Activated B cell treated with CpG ODN at 0.5 μM for 24 hours (primary cell): Measurements from ENCODE around the gene GBX2. TPM values are rescaled to one million over a fixed set of nuclear protein-coding genes. Genes with fewer than 3 reads are reported as not detected.
"Not testable (repeated sequence)": the region's sequence is repeated elsewhere in the genome, so short reads cannot be mapped to it uniquely, and the experiment has no call there.

ENCODE experiments used
- ATAC-seq: fragments of 200-7000 bp; cut with Tn5 transposase; one replicate; pipeline ENCODE4 v1.10.0; 2021; ENCODE audit warnings: low read depth, mild to moderate bottlenecking, moderate library complexity
- CTCF ChIA-PET: fragments of 350-600 bp; sonication (Branson Sonifier 250); formaldehyde crosslinking; loops from one replicate; lab custom pipeline; 2021; ENCODE audit warnings: antibody characterized with exemption; lab: Charles Lee
- POLR2A ChIA-PET: fragments of 350-600 bp; sonication (Branson Sonifier 250); formaldehyde crosslinking; loops from one replicate; lab custom pipeline; 2021; ENCODE audit warnings: antibody characterized with exemption; lab: Charles Lee
- DNase-seq: peaks from one replicate; pipeline ENCODE4 v3.0.0; 2022
- H3K27ac Mint-ChIP-seq: one replicate; pipeline ENCODE4 v1.8.0; 2020; ENCODE audit warnings: mixed read lengths
- H3K27me3 Mint-ChIP-seq: one replicate; pipeline ENCODE4 v1.8.0; 2021; ENCODE audit warnings: mixed read lengths
- H3K36me3 Mint-ChIP-seq: one replicate; pipeline ENCODE4 v1.8.0; 2021; ENCODE audit warnings: low read depth, mixed read lengths
- H3K4me1 Mint-ChIP-seq: one replicate; pipeline ENCODE4 v1.8.0; 2021; ENCODE audit warnings: mixed read lengths
- H3K4me3 Mint-ChIP-seq: one replicate; pipeline ENCODE4 v1.8.0; 2020; ENCODE audit warnings: mild to moderate bottlenecking, mixed read lengths
- H3K9me3 Mint-ChIP-seq: one replicate; pipeline ENCODE4 v1.8.0; 2020; ENCODE audit warnings: mixed read lengths
- intact Hi-C: fragments of 100-400 bp; cut with micrococcal nuclease; formaldehyde crosslinking; loops from one replicate; pipeline ENCODE4 v1.15.1; 2024
- total RNA-seq: library from RNA; stranded (reverse); gene quantifications from 2 replicates; pipeline ENCODE4 v1.2.3, GENCODE V29; 2022
- TF ChIP-seq, protein P1 (sequence below): fragments of 200-600 bp; IDR thresholded peaks from one replicate; pipeline ENCODE4 v1.8.0; 2022; ENCODE audit warnings: antibody characterized with exemption, mild to moderate bottlenecking

GBX2 gene
- total RNA-seq, 1 donor from 2014 or later: not detected

DNA sequence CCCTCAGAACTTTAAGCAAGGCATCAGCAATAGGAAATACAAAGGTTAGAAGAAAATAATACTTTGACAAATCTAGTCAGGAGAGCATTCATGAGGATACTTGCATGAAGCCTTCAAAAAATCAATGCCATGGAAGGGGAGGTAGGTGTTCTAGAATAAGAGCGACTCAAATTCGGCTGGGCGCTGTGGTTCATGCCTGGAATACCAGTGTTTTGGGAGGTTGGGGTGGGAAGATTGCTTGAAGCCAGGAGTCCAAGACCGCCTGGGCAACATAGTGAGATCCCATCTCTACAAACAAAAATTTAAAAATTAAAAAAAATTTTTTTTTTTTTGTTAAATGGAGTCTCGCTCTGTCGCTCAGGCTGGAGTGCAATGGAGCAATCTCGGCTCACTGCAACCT is 21.8 kb downstream of the GBX2 start:
- Mint-ChIP-seq H3K4me3 (no peak overlapping the region), H3K27me3 (peaks cover 7% of the 10 kb centered on the region), H3K9me3 (peaks cover 6% of the 10 kb centered on the region), H3K36me3 (no peaks in the 10 kb centered on the region), H3K4me1 (no peaks in the 10 kb centered on the region), H3K27ac (no peak overlapping the region)
- intact Hi-C loops: no loop called here
- DNase-seq (no peak), ATAC-seq (no peak)
- TF ChIP-seq, protein P1, sequence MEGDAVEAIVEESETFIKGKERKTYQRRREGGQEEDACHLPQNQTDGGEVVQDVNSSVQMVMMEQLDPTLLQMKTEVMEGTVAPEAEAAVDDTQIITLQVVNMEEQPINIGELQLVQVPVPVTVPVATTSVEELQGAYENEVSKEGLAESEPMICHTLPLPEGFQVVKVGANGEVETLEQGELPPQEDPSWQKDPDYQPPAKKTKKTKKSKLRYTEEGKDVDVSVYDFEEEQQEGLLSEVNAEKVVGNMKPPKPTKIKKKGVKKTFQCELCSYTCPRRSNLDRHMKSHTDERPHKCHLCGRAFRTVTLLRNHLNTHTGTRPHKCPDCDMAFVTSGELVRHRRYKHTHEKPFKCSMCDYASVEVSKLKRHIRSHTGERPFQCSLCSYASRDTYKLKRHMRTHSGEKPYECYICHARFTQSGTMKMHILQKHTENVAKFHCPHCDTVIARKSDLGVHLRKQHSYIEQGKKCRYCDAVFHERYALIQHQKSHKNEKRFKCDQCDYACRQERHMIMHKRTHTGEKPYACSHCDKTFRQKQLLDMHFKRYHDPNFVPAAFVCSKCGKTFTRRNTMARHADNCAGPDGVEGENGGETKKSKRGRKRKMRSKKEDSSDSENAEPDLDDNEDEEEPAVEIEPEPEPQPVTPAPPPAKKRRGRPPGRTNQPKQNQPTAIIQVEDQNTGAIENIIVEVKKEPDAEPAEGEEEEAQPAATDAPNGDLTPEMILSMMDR: no peak
- CTCF ChIA-PET: no interaction called here
- POLR2A ChIA-PET: no interaction called here

GRCh38 chr2:236143811-236144210 is 24.4 kb downstream of the GBX2 start:
- TF ChIP-seq, protein P1: no peak
- intact Hi-C loops: no loop called here
- H3K27me3 Mint-ChIP-seq: peaks cover 7% of the 10 kb centered on the region
- no peak for DNase-seq
- H3K9me3 Mint-ChIP-seq: no peaks in the 10 kb centered on the region
- ChIA-PET CTCF (no interaction called here), POLR2A (no interaction called here)
- H3K36me3 Mint-ChIP-seq: no peaks in the 10 kb centered on the region
- H3K4me3 Mint-ChIP-seq: no peak overlapping the region
- H3K27ac Mint-ChIP-seq: no peak overlapping the region
- no peak for ATAC-seq
- H3K4me1 Mint-ChIP-seq: no peaks in the 10 kb centered on the region

DNA sequence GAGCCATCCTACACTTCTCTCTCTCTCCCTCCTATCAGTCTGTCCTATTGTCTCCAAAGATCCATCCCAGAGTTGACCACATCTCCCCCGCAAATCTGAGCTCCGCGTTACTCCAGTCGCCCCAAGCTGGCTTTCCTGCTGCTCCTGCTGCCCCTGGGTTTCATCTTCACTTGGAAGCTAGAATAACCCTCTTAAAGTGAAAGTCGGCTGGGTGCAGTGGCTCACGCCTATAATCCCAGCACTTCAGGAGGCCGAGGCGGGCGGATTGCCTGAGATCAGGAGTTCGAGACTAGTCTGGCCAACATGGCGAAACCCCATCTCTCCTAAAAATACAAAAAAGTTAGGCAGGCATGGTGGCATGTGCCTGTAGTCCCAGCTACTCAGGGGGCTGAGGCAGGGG is 26.6 kb downstream of the GBX2 start:
- H3K4me3 Mint-ChIP-seq, ATAC-seq, H3K27ac Mint-ChIP-seq, POLR2A ChIA-PET, H3K36me3 Mint-ChIP-seq, H3K4me1 Mint-ChIP-seq, H3K9me3 Mint-ChIP-seq, CTCF ChIA-PET, intact Hi-C loops, DNase-seq, H3K27me3 Mint-ChIP-seq: not testable (repeated sequence)

DNA sequence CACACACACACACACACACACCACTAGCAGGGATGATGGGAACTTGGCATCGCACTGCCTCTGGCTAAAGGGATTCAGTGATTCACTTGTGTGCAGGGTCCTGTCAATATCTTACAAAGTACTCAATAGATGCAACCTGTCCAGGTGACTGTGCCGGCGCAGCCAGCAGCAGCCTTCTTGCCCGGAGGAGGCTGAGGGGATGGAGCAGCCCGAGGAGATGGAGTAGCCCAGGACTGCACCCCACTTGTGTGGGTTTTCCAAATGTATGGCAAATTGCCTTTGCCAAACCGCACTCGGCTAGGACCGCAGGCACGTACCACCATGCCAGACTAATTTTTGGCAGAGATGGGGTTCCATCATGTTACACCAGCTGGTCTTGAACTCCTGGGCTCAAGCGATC is 31.1 kb downstream of the GBX2 start:
- H3K4me1 Mint-ChIP-seq: no peaks in the 10 kb centered on the region
- no peak overlapping the region for H3K4me3 Mint-ChIP-seq
- TF ChIP-seq, protein P1: no peak
- ATAC-seq: no peak
- H3K9me3 Mint-ChIP-seq: no peaks in the 10 kb centered on the region
- intact Hi-C loops: no loop called here
- H3K36me3 Mint-ChIP-seq: no peaks in the 10 kb centered on the region
- H3K27ac Mint-ChIP-seq: no peak overlapping the region
- POLR2A ChIA-PET: no interaction called here
- H3K27me3 Mint-ChIP-seq: no peaks in the 10 kb centered on the region
- DNase-seq: no peak
- CTCF ChIA-PET: no interaction called here

- ChIA-PET POLR2A (no interaction called here), CTCF (no interaction called here)
- H3K4me3 Mint-ChIP-seq: no peak overlapping the region
- H3K27ac Mint-ChIP-seq: no peak overlapping the region
- DNase-seq (no peak), ATAC-seq (no peak)
- H3K4me1 Mint-ChIP-seq: no peaks in the 10 kb centered on the region
- TF ChIP-seq, protein P1: no peak
- no peaks in the 10 kb centered on the region for H3K36me3 Mint-ChIP-seq
- no peaks in the 10 kb centered on the region for H3K9me3 Mint-ChIP-seq
- intact Hi-C loops: no loop called here
- H3K27me3 Mint-ChIP-seq: no peaks in the 10 kb centered on the region
Observed at GRCh38 chr2:236136538-236136937, 31.6 kb downstream of the GBX2 start.

GRCh38 chr2:236133410-236134012 is 34.7 kb downstream of the GBX2 start:
- Mint-ChIP-seq H3K27me3 (no peaks in the 10 kb centered on the region), H3K27ac (no peak overlapping the region), H3K9me3 (no peaks in the 10 kb centered on the region), H3K36me3 (no peaks in the 10 kb centered on the region), H3K4me1 (no peaks in the 10 kb centered on the region), H3K4me3 (no peak overlapping the region)
- intact Hi-C loops: no loop called here
- DNase-seq (no peak), ATAC-seq (no peak)
- POLR2A ChIA-PET: no interaction called here
- CTCF ChIA-PET: no interaction called here
- TF ChIP-seq, protein P1: no peak
